ENCODE data around the gene CSRNP3. TPM values are rescaled to one million over a fixed set of nuclear protein-coding genes. Genes with fewer than 3 reads are reported as not detected.

The CSRNP3 gene
- total RNA-seq, 1 donor from 2014 or later: 1.6 TPM

DNA sequence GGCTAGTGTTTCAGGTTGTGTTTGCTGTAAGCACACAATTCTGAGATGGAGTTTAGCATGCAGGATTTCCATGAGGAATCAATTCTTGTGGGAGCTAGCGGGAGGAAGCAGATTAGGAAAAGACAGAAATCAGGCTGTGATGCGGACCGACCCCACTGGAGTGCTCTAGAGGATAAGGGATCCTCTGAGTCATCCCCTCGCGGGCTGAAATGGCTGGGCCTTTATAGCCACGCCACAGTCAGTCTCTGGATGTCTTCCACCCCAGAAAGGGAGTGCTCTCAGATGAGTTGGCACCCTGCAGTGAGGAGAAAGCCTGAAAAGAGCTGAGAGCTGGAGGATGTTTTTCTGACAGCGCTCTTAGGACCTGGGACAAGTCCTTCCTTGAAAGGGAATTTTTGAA, 222.1 kb downstream of the CSRNP3 start:
- no peak for DNase-seq (ENCODE audit: low read depth)
- H3K4me3 ChIP-seq (ENCODE audit: low read depth, low read length): no peak overlapping the region
- TF ChIP-seq, protein P1, sequence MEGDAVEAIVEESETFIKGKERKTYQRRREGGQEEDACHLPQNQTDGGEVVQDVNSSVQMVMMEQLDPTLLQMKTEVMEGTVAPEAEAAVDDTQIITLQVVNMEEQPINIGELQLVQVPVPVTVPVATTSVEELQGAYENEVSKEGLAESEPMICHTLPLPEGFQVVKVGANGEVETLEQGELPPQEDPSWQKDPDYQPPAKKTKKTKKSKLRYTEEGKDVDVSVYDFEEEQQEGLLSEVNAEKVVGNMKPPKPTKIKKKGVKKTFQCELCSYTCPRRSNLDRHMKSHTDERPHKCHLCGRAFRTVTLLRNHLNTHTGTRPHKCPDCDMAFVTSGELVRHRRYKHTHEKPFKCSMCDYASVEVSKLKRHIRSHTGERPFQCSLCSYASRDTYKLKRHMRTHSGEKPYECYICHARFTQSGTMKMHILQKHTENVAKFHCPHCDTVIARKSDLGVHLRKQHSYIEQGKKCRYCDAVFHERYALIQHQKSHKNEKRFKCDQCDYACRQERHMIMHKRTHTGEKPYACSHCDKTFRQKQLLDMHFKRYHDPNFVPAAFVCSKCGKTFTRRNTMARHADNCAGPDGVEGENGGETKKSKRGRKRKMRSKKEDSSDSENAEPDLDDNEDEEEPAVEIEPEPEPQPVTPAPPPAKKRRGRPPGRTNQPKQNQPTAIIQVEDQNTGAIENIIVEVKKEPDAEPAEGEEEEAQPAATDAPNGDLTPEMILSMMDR (conservative IDR thresholded peaks at IDR 0.05; ENCODE audit: low read depth, low read length): no peak

DNA sequence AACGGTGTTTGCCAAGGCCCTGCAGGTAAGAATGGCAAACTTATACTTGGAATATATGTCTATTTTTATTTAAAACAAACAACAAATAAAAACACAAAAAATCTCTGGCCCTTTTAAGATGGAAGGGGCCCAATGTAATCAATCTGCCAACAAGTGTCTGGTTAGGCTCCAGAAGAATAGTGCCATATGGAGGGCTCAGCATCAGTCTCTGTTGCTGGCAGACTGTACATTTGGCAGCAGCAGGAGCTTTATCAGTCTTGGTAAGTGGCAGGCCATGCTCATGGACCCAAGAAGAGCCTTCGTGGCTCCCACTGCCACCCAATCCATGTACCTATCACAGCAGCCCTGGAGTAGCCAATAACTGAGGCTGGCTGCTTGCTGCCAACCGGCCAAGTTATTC, 223.4 kb downstream of the CSRNP3 start:
- DNase-seq (ENCODE audit: low read depth): no peak
- TF ChIP-seq, protein P1 (conservative IDR thresholded peaks at IDR 0.05; ENCODE audit: low read depth, low read length): no peak
- no peak overlapping the region for H3K4me3 ChIP-seq (ENCODE audit: low read depth, low read length)

DNA sequence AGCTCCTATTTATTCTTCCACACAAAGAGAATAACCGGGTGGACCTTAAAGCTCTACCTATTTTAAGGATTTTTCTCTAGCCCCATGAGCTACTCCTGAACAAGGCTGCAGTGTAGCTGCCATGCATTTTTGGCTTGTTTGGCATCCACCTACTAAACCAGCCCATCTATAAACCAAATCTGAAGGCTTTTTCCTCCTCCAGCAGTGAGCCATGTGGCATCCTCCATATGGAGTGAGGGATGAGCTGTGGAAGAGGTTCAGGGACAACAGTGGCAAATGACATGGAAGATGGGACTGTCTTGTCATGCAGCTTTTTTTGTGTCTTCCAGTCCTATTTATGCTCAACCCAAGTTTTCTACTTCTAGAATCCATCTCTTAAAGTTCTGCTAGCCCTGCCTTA, 224.3 kb downstream of the CSRNP3 start:
- no peak overlapping the region for H3K4me3 ChIP-seq (ENCODE audit: low read depth, low read length)
- TF ChIP-seq, protein P1 (conservative IDR thresholded peaks at IDR 0.05; ENCODE audit: low read depth, low read length): no peak
- no peak for DNase-seq (ENCODE audit: low read depth)

DNA sequence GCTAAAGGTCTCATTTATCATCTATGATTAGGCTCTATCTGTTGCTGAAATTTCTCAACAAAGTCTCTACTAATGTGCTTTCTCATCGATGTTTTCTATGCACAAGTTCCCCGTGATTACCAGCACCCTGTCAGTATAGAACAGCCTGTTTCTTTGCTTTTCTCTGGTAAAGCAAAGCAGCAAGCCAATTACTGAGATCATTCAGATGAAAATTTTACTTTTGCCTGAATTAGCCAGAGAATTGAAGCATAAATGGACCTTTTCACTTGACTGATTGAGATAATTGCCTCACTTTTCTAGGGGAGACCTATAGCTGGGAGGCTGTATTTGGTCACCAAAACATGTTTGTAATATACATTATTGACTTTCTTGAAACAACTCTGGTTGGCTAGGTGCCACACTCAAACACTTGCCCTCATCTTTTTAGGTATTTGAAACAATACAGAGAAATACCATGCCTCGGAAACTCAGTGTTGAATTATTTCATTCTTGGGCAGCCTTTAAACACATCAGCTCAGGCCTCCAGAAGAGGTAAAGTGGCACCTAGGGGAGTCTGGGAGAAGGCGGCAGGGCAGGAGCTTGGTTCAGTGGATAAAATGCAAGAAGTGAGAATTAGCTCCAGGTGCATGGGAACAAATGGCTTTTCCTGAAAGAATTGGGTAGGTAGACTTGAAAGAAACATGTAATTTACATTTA, 228.4 kb downstream of the CSRNP3 start:
- DNase-seq (ENCODE audit: low read depth): no peak
- H3K4me3 ChIP-seq (ENCODE audit: low read depth, low read length): no peak overlapping the region
- TF ChIP-seq, protein P1 (conservative IDR thresholded peaks at IDR 0.05; ENCODE audit: low read depth, low read length): no peak

DNA sequence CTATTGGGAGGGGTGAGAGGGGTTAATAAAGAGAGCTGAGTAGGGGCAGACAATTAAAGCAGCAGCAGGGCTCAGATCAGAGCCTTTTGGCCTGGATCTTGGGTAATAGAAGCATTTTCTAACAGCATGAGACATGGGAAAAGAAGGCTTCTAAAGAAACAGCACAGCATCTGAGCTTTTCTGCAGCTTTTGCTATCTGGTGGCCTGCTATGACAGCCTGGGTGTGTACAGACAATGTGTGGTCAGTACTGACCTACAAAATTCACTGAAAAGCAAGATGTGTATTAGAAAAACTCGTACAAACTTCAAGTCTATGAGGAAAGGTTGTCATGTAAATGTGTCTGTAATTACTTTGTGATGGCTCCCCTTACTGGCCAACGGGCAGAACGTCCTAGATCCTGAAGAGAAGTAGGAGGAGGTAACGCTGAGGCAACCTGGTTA, 229.0 kb downstream of the CSRNP3 start:
- no peak overlapping the region for H3K4me3 ChIP-seq (ENCODE audit: low read depth, low read length)
- TF ChIP-seq, protein P1 (conservative IDR thresholded peaks at IDR 0.05; ENCODE audit: low read depth, low read length): peak; percentile 72
- DNase-seq (ENCODE audit: low read depth): no peak

DNA sequence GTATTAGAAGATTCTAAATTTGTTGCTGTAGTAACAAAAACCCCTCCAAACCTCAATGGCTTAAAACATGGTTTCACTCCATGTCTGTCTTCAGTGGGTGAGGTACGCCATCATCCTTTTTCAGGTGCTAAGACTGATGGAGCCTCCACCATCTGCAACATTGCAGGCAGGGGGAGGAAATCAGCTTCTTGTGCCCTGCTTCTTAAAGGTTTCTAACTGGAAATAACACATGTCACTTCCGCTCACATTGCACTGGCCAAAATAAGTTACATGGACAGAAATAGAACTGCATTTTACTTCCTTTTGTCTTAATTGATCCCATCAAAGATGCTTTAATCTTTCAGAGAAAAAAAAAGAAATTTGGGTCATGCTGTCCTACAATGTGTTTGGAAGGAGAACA, 230.4 kb downstream of the CSRNP3 start:
- H3K4me3 ChIP-seq (ENCODE audit: low read depth, low read length): no peak overlapping the region
- TF ChIP-seq, protein P1 (conservative IDR thresholded peaks at IDR 0.05; ENCODE audit: low read depth, low read length): no peak
- DNase-seq (ENCODE audit: low read depth): no peak

DNA sequence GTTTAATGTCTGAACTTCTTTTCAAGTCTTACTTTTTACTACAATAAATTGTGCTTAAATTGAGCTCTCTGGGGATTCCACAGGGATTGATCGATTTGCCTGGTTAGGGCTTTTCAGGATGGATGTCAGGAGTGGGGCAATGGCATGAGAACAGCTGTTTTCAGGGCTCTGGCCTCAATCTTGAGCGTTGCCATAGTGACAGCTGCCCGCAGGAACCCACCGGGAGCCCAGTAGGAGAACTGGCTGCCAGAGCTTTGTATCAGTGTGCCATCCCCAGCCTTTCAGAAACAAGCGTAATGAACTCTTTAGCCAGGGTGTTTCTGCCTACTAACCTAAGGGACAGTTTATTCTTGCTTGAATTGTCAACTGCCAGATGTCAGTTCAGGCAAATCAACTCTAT, 231.0 kb downstream of the CSRNP3 start:
- TF ChIP-seq, protein P1 (conservative IDR thresholded peaks at IDR 0.05; ENCODE audit: low read depth, low read length): no peak
- DNase-seq (ENCODE audit: low read depth): no peak
- H3K4me3 ChIP-seq (ENCODE audit: low read depth, low read length): no peak overlapping the region

Data from epithelial cell of proximal tubule (primary cell).